Fibroblast of the aortic adventitia (primary cell): ENCODE results near the gene DTWD2. TPM values are rescaled to one million over a fixed set of nuclear protein-coding genes. Genes with fewer than 3 reads are reported as not detected.

ENCODE experiments used
- DNase-seq: peaks from one replicate; pipeline ENCODE4 v3.0.0-alpha.2; 2010; ENCODE audit warnings: low read depth
- H3K4me3 ChIP-seq: 2 replicates; pipeline ENCODE4 v1.5.1; 2011; ENCODE audit warnings: low read depth, mild to moderate bottlenecking, control low read depth, low read length, moderate library complexity
- small RNA-seq: library from RNA; depleted of rRNA; stranded (forward); fragments of <200 nt; gene quantifications from one replicate; pipeline ENCODE3, GENCODE V24; 2012
- total RNA-seq: library from RNA; depleted of rRNA; stranded (reverse); fragments of >200 nt; gene quantifications from 2 replicates; pipeline ENCODE4 v1.2.3, GENCODE V29; 2012; ENCODE audit warnings: low replicate concordance
- TF ChIP-seq, protein P1 (sequence below): IDR thresholded peaks from 2 replicates; pipeline ENCODE4 v1.5.1; 2011; ENCODE audit warnings: mild to moderate bottlenecking, low read length, control low read depth, inconsistent platforms; ENCODE audit not compliant: insufficient read depth

The DTWD2 gene
- total RNA-seq, 1 donor, result 7.7 TPM

DNA sequence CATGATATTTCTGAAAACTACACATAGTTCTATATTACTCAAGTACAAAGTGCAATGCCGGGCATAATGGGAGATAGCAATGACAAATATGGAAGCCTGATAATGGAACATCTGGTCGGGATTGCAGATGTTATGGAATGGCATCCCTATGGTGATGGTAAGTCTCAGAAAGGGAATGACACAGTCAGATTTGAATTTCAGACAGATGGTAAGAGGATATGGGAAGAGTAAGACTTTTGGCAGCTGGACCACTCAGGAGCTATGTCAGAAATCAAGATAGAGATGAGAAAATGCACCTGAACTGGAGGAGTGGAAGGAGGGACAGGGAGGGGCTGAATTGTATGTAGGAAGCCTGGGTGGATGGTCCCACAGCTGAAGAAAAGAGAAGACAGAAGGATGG lies 200.0 kb downstream of the DTWD2 start:
- no peak for DNase-seq
- H3K4me3 ChIP-seq, result no peak overlapping the region
- TF ChIP-seq, protein P1, sequence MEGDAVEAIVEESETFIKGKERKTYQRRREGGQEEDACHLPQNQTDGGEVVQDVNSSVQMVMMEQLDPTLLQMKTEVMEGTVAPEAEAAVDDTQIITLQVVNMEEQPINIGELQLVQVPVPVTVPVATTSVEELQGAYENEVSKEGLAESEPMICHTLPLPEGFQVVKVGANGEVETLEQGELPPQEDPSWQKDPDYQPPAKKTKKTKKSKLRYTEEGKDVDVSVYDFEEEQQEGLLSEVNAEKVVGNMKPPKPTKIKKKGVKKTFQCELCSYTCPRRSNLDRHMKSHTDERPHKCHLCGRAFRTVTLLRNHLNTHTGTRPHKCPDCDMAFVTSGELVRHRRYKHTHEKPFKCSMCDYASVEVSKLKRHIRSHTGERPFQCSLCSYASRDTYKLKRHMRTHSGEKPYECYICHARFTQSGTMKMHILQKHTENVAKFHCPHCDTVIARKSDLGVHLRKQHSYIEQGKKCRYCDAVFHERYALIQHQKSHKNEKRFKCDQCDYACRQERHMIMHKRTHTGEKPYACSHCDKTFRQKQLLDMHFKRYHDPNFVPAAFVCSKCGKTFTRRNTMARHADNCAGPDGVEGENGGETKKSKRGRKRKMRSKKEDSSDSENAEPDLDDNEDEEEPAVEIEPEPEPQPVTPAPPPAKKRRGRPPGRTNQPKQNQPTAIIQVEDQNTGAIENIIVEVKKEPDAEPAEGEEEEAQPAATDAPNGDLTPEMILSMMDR, result no peak

Small RNA genes lying within 50 kb of the gene (small RNA-seq; reads per million reads assigned to genes)
- gene RNU6-373P, result not detected

Other genes starting within 250 kb of the DTWD2 start
- gene DMXL1, start 82.5 kb upstream of the DTWD2 start, total RNA-seq, result 57.6 and 152 TPM in 2 replicates